Calu3 (cell line): ENCODE data around the gene LRG1. TPM values are rescaled to one million over a fixed set of nuclear protein-coding genes. Genes with fewer than 3 reads are reported as not detected.

Source experiments
- BruUV-seq: library from RNA; stranded (reverse); fragments of 400-500 nt; replicated peaks from 2 replicates; lab custom pipeline; 2021; lab: Mats Ljungman, UMichigan
- CTCF ChIA-PET: fragments of 300-600 bp; sonication (Branson Sonifier 250); formaldehyde crosslinking; loops from one replicate; lab custom pipeline; 2022; ENCODE audit warnings: antibody characterized with exemption; lab: Charles Lee
- DNase-seq: peaks from one replicate; pipeline ENCODE4 v3.0.0; 2022
- H3K27ac Mint-ChIP-seq: one replicate; pipeline ENCODE4 v1.8.0; 2022; ENCODE audit warnings: mixed read lengths; ENCODE audit not compliant: unreplicated experiment
- H3K27me3 Mint-ChIP-seq: one replicate; pipeline ENCODE4 v1.8.0; 2022; ENCODE audit warnings: mixed read lengths; ENCODE audit not compliant: unreplicated experiment
- H3K36me3 Mint-ChIP-seq: one replicate; pipeline ENCODE4 v1.8.0; 2022; ENCODE audit warnings: mild to moderate bottlenecking, moderate library complexity, mixed read lengths; ENCODE audit not compliant: insufficient read depth, unreplicated experiment
- H3K4me1 Mint-ChIP-seq: one replicate; pipeline ENCODE4 v1.8.0; 2022; ENCODE audit warnings: mild to moderate bottlenecking, low read depth, mixed read lengths; ENCODE audit not compliant: unreplicated experiment
- H3K4me3 Mint-ChIP-seq: one replicate; pipeline ENCODE4 v1.8.0; 2022; ENCODE audit warnings: mild to moderate bottlenecking, low read depth, moderate library complexity, mixed read lengths; ENCODE audit not compliant: unreplicated experiment
- H3K9me3 Mint-ChIP-seq: one replicate; pipeline ENCODE4 v1.8.0; 2022; ENCODE audit warnings: low read depth, mixed read lengths; ENCODE audit not compliant: unreplicated experiment
- CTCF ChIP-seq: fragments of 200-600 bp; IDR thresholded peaks from one replicate; pipeline ENCODE4 v1.8.0; 2022; ENCODE audit warnings: antibody characterized with exemption; ENCODE audit not compliant: unreplicated experiment
- intact Hi-C: fragments of 100-400 bp; cut with micrococcal nuclease; formaldehyde crosslinking; loops from one replicate; pipeline ENCODE4 v1.10.0; 2022; ENCODE audit not compliant: unreplicated experiment
- total RNA-seq: library from RNA; stranded (reverse); gene quantifications from 2 replicates; pipeline ENCODE4 v1.2.3, GENCODE V29; 2022

The LRG1 gene
- total RNA-seq, 1 experiment from 2014 or later, result 28.5 TPM

GRCh38 chr19:4496304-4496703 lies 43.5 kb downstream of the LRG1 start:
- no peak overlapping the region for H3K4me3 Mint-ChIP-seq
- TF ChIP-seq CTCF, result no peak
- CTCF ChIA-PET, result no interaction called here
- H3K9me3 Mint-ChIP-seq, result no peaks in the 10 kb centered on the region
- no peak overlapping the region for H3K27ac Mint-ChIP-seq
- no peaks in the 10 kb centered on the region for H3K4me1 Mint-ChIP-seq
- BruUV-seq, result no TSS peak
- intact Hi-C loops, result no loop called here
- peaks cover 22% of the 10 kb centered on the region for H3K36me3 Mint-ChIP-seq
- no peaks in the 10 kb centered on the region for H3K27me3 Mint-ChIP-seq
- no peak for DNase-seq

GRCh38 chr19:4495471-4495870 lies 44.4 kb downstream of the LRG1 start:
- CTCF ChIA-PET, result interaction anchor here (0.6 kb wide), 1 partner anchor 40 kb away, joined by 3 read pairs; the partner anchor contains the start of gene PLIN5
- H3K27me3 Mint-ChIP-seq, result no peaks in the 10 kb centered on the region
- H3K36me3 Mint-ChIP-seq, result peaks cover 18% of the 10 kb centered on the region
- H3K27ac Mint-ChIP-seq, result no peak overlapping the region
- no peak overlapping the region for H3K4me3 Mint-ChIP-seq
- no peak for TF ChIP-seq CTCF
- DNase-seq, result peak; percentile 12
- BruUV-seq, result no TSS peak
- no peaks in the 10 kb centered on the region for H3K9me3 Mint-ChIP-seq
- H3K4me1 Mint-ChIP-seq, result no peaks in the 10 kb centered on the region
- intact Hi-C loops, result no loop called here

GRCh38 chr19:4494691-4495064 lies 45.2 kb downstream of the LRG1 start:
- Mint-ChIP-seq H3K4me3 (no peak overlapping the region), H3K4me1 (no peaks in the 10 kb centered on the region), H3K27ac (no peak overlapping the region), H3K9me3 (no peaks in the 10 kb centered on the region), H3K27me3 (no peaks in the 10 kb centered on the region), H3K36me3 (peaks cover 14% of the 10 kb centered on the region)
- CTCF ChIA-PET, result interaction anchor here (1.1 kb wide), 1 partner anchor 10 kb away, joined by 3 read pairs; no protein-coding TSS in a partner anchor
- no TSS peak for BruUV-seq
- no peak for TF ChIP-seq CTCF
- intact Hi-C loops, result no loop called here
- no peak for DNase-seq

- BruUV-seq, result no TSS peak
These were observed 45.7 kb downstream of the LRG1 start for GRCh38 chr19:4493929-4494690.

More at GRCh38 chr19:4493929-4494690, 45.7 kb downstream of the LRG1 start:
- H3K36me3 Mint-ChIP-seq, result peaks cover 9% of the 10 kb centered on the region
- H3K9me3 Mint-ChIP-seq, result no peaks in the 10 kb centered on the region
- no peak overlapping the region for H3K4me3 Mint-ChIP-seq
- H3K27ac Mint-ChIP-seq, result no peak overlapping the region
- no peaks in the 10 kb centered on the region for H3K27me3 Mint-ChIP-seq
- DNase-seq, result no peak
- intact Hi-C loops, result no loop called here
- H3K4me1 Mint-ChIP-seq, result no peaks in the 10 kb centered on the region
- CTCF ChIA-PET, result interaction anchor here (1.1 kb wide), 1 partner anchor 10 kb away, joined by 3 read pairs; no protein-coding TSS in a partner anchor
- TF ChIP-seq CTCF, result no peak
